ENCODE results near the gene BLMH. TPM values are rescaled to one million over a fixed set of nuclear protein-coding genes. Genes with fewer than 3 reads are reported as not detected.

Gene BLMH
- total and polyA plus RNA-seq, 2 experiments from 2014 or later = 39.7 to 47.3 TPM

GRCh38 chr17:30296499-30297080, 4.8 kb upstream of the BLMH start:
- no peaks in the 10 kb centered on the region for H3K9me3 ChIP-seq (ENCODE audit: low read depth)

GRCh38 chr17:30292286-30292858, 628 bp upstream of the BLMH start:
- H3K9me3 ChIP-seq (ENCODE audit: low read depth) = no peaks in the 10 kb centered on the region
- no peak for TF ChIP-seq CTCF (IDR thresholded peaks at IDR 0.05; ENCODE audit: low read depth, low read length)
- DNase-seq (ENCODE audit: low read depth in 1 of 2, low spot score in 1 of 2) = no peak
- H3K36me3 ChIP-seq = peaks cover 15% of the 10 kb centered on the region
- peak overlapping the region; percentile 100 for H3K4me3 ChIP-seq
- peaks cover 6% of the 10 kb centered on the region for H3K4me1 ChIP-seq (ENCODE audit: low read depth)
- H3K27ac ChIP-seq = no peak overlapping the region
- no peaks in the 10 kb centered on the region for H3K27me3 ChIP-seq

More at GRCh38 chr17:30296499-30297080, 4.8 kb upstream of the BLMH start:
- Histone ChIP-seq H3K27me3 (no peaks in the 10 kb centered on the region), H3K4me1 (ENCODE audit: low read depth) (no peaks in the 10 kb centered on the region), H3K36me3 (no peaks in the 10 kb centered on the region), H3K27ac (no peak overlapping the region), H3K4me3 (no peak overlapping the region)
- no peak for TF ChIP-seq CTCF (IDR thresholded peaks at IDR 0.05; ENCODE audit: low read depth, low read length)
- DNase-seq (ENCODE audit: low read depth in 1 of 2, low spot score in 1 of 2) = no peak

- Histone ChIP-seq H3K9me3 (ENCODE audit: low read depth) (no peaks in the 10 kb centered on the region), H3K4me3 (peak overlapping the region; percentile 100), H3K27me3 (no peaks in the 10 kb centered on the region), H3K27ac (no peak overlapping the region), H3K4me1 (ENCODE audit: low read depth) (peaks cover 6% of the 10 kb centered on the region), H3K36me3 (peaks cover 30% of the 10 kb centered on the region)
- no peak for TF ChIP-seq CTCF (IDR thresholded peaks at IDR 0.05; ENCODE audit: low read depth, low read length)
- DNase-seq (ENCODE audit: low read depth in 1 of 2, low spot score in 1 of 2) = peak; percentile 45 to 58
Measured at GRCh38 chr17:30290696-30291542, 825 bp downstream of the BLMH start.

DNA sequence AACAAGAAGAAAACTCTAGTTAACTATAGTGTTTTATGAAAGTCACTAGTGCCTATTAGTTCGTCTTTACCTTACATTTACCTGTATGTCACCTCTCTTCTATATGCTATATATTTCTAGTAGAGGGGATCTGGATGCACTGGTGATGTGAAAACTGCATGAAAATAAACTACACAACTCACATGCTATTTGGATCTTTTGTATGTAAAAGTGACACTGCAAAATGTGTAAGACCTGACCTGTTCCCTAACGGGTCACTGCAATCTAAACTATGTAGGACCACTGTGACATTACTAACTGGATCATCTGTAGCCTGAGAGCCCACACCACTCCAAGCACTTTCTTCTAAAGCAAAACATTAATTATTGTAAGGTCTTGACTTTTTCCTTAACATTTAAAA, 1.7 kb downstream of the BLMH start:
- TF ChIP-seq CTCF (IDR thresholded peaks at IDR 0.05; ENCODE audit: low read depth, low read length) = no peak
- no peak overlapping the region for H3K27ac ChIP-seq
- H3K9me3 ChIP-seq (ENCODE audit: low read depth) = no peaks in the 10 kb centered on the region
- DNase-seq (ENCODE audit: low read depth in 1 of 2, low spot score in 1 of 2) = no peak
- H3K36me3 ChIP-seq = peaks cover 38% of the 10 kb centered on the region
- no peaks in the 10 kb centered on the region for H3K27me3 ChIP-seq
- no peak overlapping the region for H3K4me3 ChIP-seq
- H3K4me1 ChIP-seq (ENCODE audit: low read depth) = peaks cover 6% of the 10 kb centered on the region

- H3K4me1 ChIP-seq (ENCODE audit: low read depth) = no peaks in the 10 kb centered on the region
- peaks cover 13% of the 10 kb centered on the region for H3K36me3 ChIP-seq
Measured at GRCh38 chr17:30279156-30279555, 12.6 kb downstream of the BLMH start.

More at GRCh38 chr17:30279156-30279555, 12.6 kb downstream of the BLMH start:
- no peaks in the 10 kb centered on the region for H3K9me3 ChIP-seq (ENCODE audit: low read depth)
- TF ChIP-seq CTCF (IDR thresholded peaks at IDR 0.05; ENCODE audit: low read depth, low read length) = no peak
- H3K27ac ChIP-seq = no peak overlapping the region
- H3K4me3 ChIP-seq = no peak overlapping the region
- DNase-seq (ENCODE audit: low read depth in 1 of 2, low spot score in 1 of 2) = no peak
- H3K27me3 ChIP-seq = no peaks in the 10 kb centered on the region
